Effector memory CD4-positive, alpha-beta T cell (primary cell): ENCODE results near the gene PIAS4.
A peak's percentile ranks its signal among the peaks of the same experiment; 100 is the strongest.
"Not testable (repeated sequence)": the region's sequence is repeated elsewhere in the genome, so short reads cannot be mapped to it uniquely, and the experiment has no call there.

ENCODE experiments used
- DNase-seq, 3 donors: peaks; one replicate each; pipeline ENCODE4 v3.0.0-alpha.2; 2020
- H3K27ac ChIP-seq: 2 replicates; pipeline ENCODE4 v1.7.0; 2013; ENCODE audit warnings: mild to moderate bottlenecking, low read length, moderate library complexity; ENCODE audit not compliant: insufficient read depth, poor library complexity, severe bottlenecking
- H3K27me3 ChIP-seq: replicated peaks from 2 replicates; pipeline ENCODE4 v1.7.0; 2013; ENCODE audit warnings: mild to moderate bottlenecking, low read length; ENCODE audit not compliant: insufficient read depth, control insufficient read depth, poor library complexity, severe bottlenecking
- H3K36me3 ChIP-seq: 2 replicates; pipeline ENCODE4 v1.7.0; 2013; ENCODE audit warnings: mild to moderate bottlenecking, low read length, moderate library complexity; ENCODE audit not compliant: control insufficient read depth, insufficient read depth
- H3K4me1 ChIP-seq: 2 replicates; pipeline ENCODE4 v1.7.0; 2013; ENCODE audit warnings: low read length, mild to moderate bottlenecking; ENCODE audit not compliant: control insufficient read depth, insufficient read depth, poor library complexity, severe bottlenecking
- H3K4me3 ChIP-seq: 2 replicates; pipeline ENCODE4 v1.7.0; 2013; ENCODE audit warnings: low read length, low read depth, mild to moderate bottlenecking; ENCODE audit not compliant: insufficient read depth, poor library complexity, severe bottlenecking
- H3K9me3 ChIP-seq: 2 replicates; pipeline ENCODE4 v1.7.0; 2013; ENCODE audit warnings: mild to moderate bottlenecking, low read length, moderate library complexity; ENCODE audit not compliant: control insufficient read depth
- total RNA-seq, 3 donors: gene quantifications; one replicate each; lab custom pipeline; 2026; lab: John Stamatoyannopoulos, UW

Gene PIAS4
- 12.8 to 21.3 (median 18.3) reads per million in 3 donors for total RNA-seq

- peak within 1 kb of the TSS; percentile 60 for H3K27ac ChIP-seq
- H3K4me3 ChIP-seq: peak within 1 kb of the TSS; percentile 75
- H3K27me3 ChIP-seq: no peaks in the 10 kb centered on the region
- peaks cover 28% of the 10 kb centered on the region for H3K4me1 ChIP-seq
- H3K9me3 ChIP-seq: no peaks in the 10 kb centered on the region
- peak; percentile 91 to 93 (median 93) for DNase-seq
- peaks cover 14% of the 10 kb centered on the region for H3K36me3 ChIP-seq
These were observed at the start of gene PIAS4 for GRCh38 chr19:4007021-4007835. Gene PIAS4, plus strand, starts transcription at chr19:4007736. Its CDS starts 25 bp downstream, at chr19:4007761.

- no peaks in the 10 kb centered on the region for H3K27me3 ChIP-seq
- H3K9me3 ChIP-seq: no peaks in the 10 kb centered on the region
- H3K36me3 ChIP-seq: peaks cover 51% of the 10 kb centered on the region
- DNase-seq: no peak
- no peak overlapping the region for H3K27ac ChIP-seq
- H3K4me3 ChIP-seq: no peak overlapping the region
- H3K4me1 ChIP-seq: no peaks in the 10 kb centered on the region
These were observed 48.4 kb upstream of the PIAS4 start for GRCh38 chr19:3958836-3959765.

- no peak for DNase-seq
- no peak overlapping the region for H3K27ac ChIP-seq
- peaks cover 56% of the 10 kb centered on the region for H3K36me3 ChIP-seq
- no peaks in the 10 kb centered on the region for H3K4me1 ChIP-seq
- no peak overlapping the region for H3K4me3 ChIP-seq
- H3K9me3 ChIP-seq: no peaks in the 10 kb centered on the region
- no peaks in the 10 kb centered on the region for H3K27me3 ChIP-seq
These were observed 47.8 kb upstream of the PIAS4 start for GRCh38 chr19:3959766-3960131.

GRCh38 chr19:3961007-3961406, 46.5 kb upstream of the PIAS4 start:
- Histone ChIP-seq H3K4me1 (no peaks in the 10 kb centered on the region), H3K27ac (no peak overlapping the region), H3K9me3 (no peaks in the 10 kb centered on the region), H3K27me3 (no peaks in the 10 kb centered on the region), H3K4me3 (no peak overlapping the region), H3K36me3 (peaks cover 65% of the 10 kb centered on the region)
- no peak for DNase-seq

GRCh38 chr19:3963458-3964255, 43.9 kb upstream of the PIAS4 start:
- peaks cover 66% of the 10 kb centered on the region for H3K36me3 ChIP-seq
- H3K27me3 ChIP-seq: no peaks in the 10 kb centered on the region
- no peak overlapping the region for H3K4me3 ChIP-seq
- no peak for DNase-seq
- H3K27ac ChIP-seq: no peak overlapping the region
- no peaks in the 10 kb centered on the region for H3K4me1 ChIP-seq
- no peaks in the 10 kb centered on the region for H3K9me3 ChIP-seq

GRCh38 chr19:3964256-3965194, 43.0 kb upstream of the PIAS4 start:
- H3K4me3 ChIP-seq: no peak overlapping the region
- no peaks in the 10 kb centered on the region for H3K27me3 ChIP-seq
- no peak for DNase-seq
- H3K27ac ChIP-seq: no peak overlapping the region
- H3K9me3 ChIP-seq: no peaks in the 10 kb centered on the region
- H3K4me1 ChIP-seq: no peaks in the 10 kb centered on the region
- H3K36me3 ChIP-seq: peaks cover 60% of the 10 kb centered on the region

- Histone ChIP-seq H3K9me3 (no peaks in the 10 kb centered on the region), H3K27me3 (no peaks in the 10 kb centered on the region), H3K4me1 (peaks cover 13% of the 10 kb centered on the region), H3K27ac (no peak overlapping the region), H3K36me3 (peaks cover 42% of the 10 kb centered on the region), H3K4me3 (no peak overlapping the region)
- no peak for DNase-seq
These were observed 41.2 kb upstream of the PIAS4 start for GRCh38 chr19:3966051-3967017.

- Histone ChIP-seq H3K4me1 (peaks cover 15% of the 10 kb centered on the region), H3K36me3 (peaks cover 36% of the 10 kb centered on the region)
- not testable (repeated sequence) for H3K27me3 ChIP-seq, H3K4me3 ChIP-seq, H3K9me3 ChIP-seq, H3K27ac ChIP-seq, DNase-seq
These were observed 39.6 kb upstream of the PIAS4 start for GRCh38 chr19:3967983-3968382.
